Nephron progenitor cell (in vitro differentiated cells): ENCODE data around the gene ZFHX3.
"Not testable (repeated sequence)": the region's sequence is repeated elsewhere in the genome, so short reads cannot be mapped to it uniquely, and the experiment has no call there.

Experiments
- DNase-seq: peaks from one replicate; pipeline ENCODE4 v3.0.0; 2021
- H3K27ac Mint-ChIP-seq: 2 replicates; pipeline ENCODE4 v1.8.0; 2021; ENCODE audit warnings: mild to moderate bottlenecking, moderate library complexity, mixed read lengths
- H3K27me3 Mint-ChIP-seq: 2 replicates; pipeline ENCODE4 v1.8.0; 2021; ENCODE audit warnings: mild to moderate bottlenecking, low read depth, mixed read lengths; ENCODE audit not compliant: poor library complexity
- H3K36me3 Mint-ChIP-seq: 2 replicates; pipeline ENCODE4 v1.8.0; 2021; ENCODE audit warnings: low read depth, mixed read lengths
- H3K4me1 Mint-ChIP-seq: 2 replicates; pipeline ENCODE4 v1.8.0; 2021; ENCODE audit warnings: mixed read lengths
- H3K4me3 Mint-ChIP-seq: 2 replicates; pipeline ENCODE4 v1.8.0; 2021; ENCODE audit warnings: mild to moderate bottlenecking, moderate library complexity, mixed read lengths
- H3K9me3 Mint-ChIP-seq: 2 replicates; pipeline ENCODE4 v1.8.0; 2021; ENCODE audit warnings: mild to moderate bottlenecking, moderate library complexity, mixed read lengths
- TF ChIP-seq, protein P1 (sequence below): fragments of 200-600 bp; sonication (generic); IDR thresholded peaks from 2 replicates; pipeline ENCODE4 v1.5.0; 2021; ENCODE audit warnings: antibody characterized with exemption

The ZFHX3 gene

DNA sequence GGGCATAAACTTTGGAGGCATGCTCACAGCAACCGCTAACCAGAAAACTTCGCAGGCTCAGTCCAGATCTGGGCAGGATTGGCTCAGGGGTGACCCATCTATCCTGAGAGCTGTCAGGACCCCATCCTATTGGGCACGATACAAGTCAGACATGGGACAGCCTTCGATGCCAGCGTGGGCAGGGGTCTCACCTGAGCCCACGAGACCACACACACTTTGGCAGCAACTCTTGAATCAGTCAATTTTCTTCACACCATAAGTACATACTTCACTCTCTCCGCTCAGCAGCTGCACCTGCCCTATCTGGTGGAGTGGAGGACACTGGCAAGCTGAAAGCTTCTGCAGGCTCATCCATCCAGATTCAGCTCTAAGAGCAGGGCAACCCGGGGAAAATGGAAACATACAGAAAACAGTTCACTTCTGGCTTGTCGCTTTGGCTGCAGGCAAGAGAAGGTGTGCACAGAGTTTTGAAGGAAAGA is 48.3 kb downstream of the ZFHX3 start:
- peaks cover 37% of the 10 kb centered on the region for H3K36me3 Mint-ChIP-seq
- H3K27me3 Mint-ChIP-seq, result peaks cover 8% of the 10 kb centered on the region
- TF ChIP-seq, protein P1, sequence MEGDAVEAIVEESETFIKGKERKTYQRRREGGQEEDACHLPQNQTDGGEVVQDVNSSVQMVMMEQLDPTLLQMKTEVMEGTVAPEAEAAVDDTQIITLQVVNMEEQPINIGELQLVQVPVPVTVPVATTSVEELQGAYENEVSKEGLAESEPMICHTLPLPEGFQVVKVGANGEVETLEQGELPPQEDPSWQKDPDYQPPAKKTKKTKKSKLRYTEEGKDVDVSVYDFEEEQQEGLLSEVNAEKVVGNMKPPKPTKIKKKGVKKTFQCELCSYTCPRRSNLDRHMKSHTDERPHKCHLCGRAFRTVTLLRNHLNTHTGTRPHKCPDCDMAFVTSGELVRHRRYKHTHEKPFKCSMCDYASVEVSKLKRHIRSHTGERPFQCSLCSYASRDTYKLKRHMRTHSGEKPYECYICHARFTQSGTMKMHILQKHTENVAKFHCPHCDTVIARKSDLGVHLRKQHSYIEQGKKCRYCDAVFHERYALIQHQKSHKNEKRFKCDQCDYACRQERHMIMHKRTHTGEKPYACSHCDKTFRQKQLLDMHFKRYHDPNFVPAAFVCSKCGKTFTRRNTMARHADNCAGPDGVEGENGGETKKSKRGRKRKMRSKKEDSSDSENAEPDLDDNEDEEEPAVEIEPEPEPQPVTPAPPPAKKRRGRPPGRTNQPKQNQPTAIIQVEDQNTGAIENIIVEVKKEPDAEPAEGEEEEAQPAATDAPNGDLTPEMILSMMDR, result no peak
- DNase-seq, result no peak
- no peak overlapping the region for H3K4me3 Mint-ChIP-seq
- H3K9me3 Mint-ChIP-seq, result peaks cover 25% of the 10 kb centered on the region
- H3K27ac Mint-ChIP-seq, result peak overlapping the region; percentile 79
- peaks cover 47% of the 10 kb centered on the region for H3K4me1 Mint-ChIP-seq

DNA sequence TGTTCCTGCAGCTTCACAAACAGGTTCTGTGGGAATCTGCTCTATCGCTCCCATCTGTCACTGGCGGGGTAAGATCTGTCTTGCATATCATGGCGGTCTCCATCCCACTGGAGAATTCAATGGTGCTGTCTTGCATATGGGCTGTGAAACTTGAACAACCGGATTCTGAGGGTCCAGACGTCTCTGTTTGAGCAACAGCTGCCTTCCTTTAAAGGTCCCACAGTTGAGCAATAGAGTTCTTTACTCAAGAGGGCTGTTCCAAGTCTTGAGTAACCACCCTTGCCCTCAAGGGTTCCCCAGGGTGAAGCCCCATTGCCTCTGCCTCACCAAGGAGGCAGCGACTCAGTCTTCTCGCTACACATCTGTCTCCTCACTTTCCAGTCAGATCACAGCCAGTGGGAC is 50.8 kb downstream of the ZFHX3 start:
- no peak for DNase-seq
- TF ChIP-seq, protein P1, result no peak
- Mint-ChIP-seq H3K4me1 (peaks cover 71% of the 10 kb centered on the region), H3K36me3 (peaks cover 31% of the 10 kb centered on the region), H3K9me3 (peaks cover 16% of the 10 kb centered on the region), H3K27ac (peak overlapping the region; percentile 18), H3K4me3 (no peak overlapping the region), H3K27me3 (peaks cover 8% of the 10 kb centered on the region)

DNA sequence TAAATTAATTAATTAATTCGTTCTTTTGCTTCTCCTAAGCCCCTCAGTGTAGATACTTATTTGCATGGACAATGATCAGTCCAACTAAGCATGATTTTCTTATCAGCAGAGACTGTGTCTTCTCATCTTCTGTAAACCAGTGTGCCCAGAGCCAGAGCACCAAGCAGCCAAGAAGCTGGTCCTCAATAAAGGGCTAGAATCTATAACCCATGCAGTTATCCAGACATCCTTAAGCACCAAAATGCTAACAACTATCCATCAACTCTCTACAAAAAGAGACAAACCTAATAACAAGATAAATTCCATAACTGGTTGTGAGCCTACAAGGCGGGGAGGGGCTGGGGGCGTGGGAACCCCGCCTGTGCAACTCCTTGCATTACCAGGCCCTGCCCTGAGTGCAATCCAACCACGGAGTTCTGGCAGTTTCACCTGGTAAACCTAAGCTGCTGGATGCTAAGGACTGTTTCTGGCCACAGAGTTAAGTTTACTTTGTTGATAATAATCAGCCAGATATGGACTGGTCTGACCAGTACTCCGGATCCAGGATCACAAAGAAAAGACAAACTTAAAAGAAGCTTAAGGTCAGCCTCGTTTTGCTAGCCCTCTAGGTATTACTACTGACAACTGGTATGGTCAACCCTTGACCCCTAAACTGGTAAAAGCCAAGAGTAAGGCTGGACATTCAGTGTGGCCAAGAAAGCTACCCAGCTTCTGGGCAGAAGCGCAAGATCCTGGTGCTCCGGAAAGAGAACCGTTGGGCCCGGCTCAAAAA is 51.5 kb downstream of the ZFHX3 start:
- Mint-ChIP-seq H3K36me3 (peaks cover 25% of the 10 kb centered on the region), H3K27me3 (peaks cover 8% of the 10 kb centered on the region), H3K4me1 (peaks cover 78% of the 10 kb centered on the region), H3K27ac (no peak overlapping the region), H3K9me3 (peaks cover 12% of the 10 kb centered on the region), H3K4me3 (no peak overlapping the region)
- DNase-seq, result no peak
- TF ChIP-seq, protein P1, result no peak

DNA sequence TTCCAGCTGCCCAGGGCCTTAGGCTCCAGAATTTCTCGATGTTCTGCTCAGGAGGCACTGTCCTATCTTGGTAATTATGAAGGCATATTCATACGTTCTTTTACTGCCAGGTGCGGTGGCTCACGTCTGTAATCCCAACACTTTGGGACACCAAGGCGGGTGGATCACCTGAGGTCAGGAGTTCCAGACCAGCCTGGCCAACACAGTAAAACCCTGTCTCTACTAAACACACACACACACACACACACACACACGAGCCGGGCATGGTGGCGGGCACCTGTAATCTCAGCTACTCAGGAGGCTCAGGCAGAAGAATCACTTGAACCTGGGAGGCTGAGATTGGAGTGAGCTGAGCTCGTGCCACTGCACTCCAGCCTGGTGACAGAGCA is 52.1 kb downstream of the ZFHX3 start:
- H3K9me3 Mint-ChIP-seq, DNase-seq, H3K27ac Mint-ChIP-seq, H3K4me3 Mint-ChIP-seq, H3K27me3 Mint-ChIP-seq: not testable (repeated sequence)
- peaks cover 19% of the 10 kb centered on the region for H3K36me3 Mint-ChIP-seq
- H3K4me1 Mint-ChIP-seq, result peaks cover 82% of the 10 kb centered on the region

DNA sequence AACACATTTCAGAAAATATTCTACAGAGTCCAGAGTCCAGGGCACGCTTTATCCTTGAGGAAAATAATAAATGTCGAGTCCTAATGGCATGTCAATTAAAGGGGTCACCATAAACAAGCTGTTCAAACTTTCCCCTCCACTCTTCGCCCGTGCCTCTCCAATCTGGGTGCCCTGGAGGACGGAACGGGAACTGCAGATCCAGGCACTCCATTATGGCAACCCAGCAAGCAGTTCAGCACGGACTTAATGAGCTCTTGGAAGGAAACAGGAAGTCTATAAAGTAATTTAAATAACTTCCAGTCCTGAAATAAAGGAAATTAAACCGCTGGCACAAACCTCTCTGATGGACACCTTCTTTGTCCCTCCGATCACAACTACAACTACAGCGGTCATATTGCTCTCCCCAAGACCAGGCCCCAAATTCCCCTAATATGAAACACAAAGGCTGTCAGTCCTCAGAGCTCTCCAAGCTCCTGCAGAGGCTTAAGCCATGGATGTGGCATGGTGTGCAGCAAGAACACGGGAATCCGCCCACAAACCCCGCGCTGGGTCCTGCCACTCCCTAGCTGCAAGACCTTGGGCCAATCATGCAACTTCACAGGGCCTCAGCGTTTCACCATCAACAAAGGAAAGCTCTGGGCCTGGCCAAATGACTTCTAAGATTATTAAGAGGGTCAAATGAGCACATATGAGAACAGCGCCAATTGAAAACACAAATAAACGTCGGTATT is 52.6 kb downstream of the ZFHX3 start:
- H3K27ac Mint-ChIP-seq, result peak overlapping the region; percentile 73
- H3K9me3 Mint-ChIP-seq, result peaks cover under 1% of the 10 kb centered on the region

DNA sequence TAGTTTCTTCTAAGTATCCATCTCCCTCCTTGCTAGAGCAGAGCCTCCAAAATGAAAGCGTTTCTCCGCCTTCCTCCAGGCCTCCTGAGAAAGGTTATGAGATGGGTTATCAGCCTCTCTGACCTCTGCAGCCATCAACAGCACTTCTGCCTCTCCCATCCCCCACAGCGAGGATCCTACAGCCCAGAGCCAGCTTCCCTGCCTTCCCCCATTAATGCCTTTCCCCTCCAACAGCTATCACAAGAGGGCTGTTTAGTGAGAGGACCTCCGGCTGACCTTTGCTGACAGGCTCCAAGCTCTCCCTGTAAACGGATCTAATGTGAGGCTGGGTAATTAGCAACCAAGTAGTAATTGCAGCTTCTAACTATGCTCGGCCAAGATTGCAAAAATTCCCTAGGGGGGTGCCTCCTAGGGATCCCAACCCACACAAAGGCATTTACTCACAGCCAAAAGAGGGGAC is 55.8 kb downstream of the ZFHX3 start:
- peak; percentile 54 for DNase-seq
- Mint-ChIP-seq H3K4me1 (peaks cover 93% of the 10 kb centered on the region), H3K4me3 (peak overlapping the region; percentile 62), H3K27me3 (peaks cover 3% of the 10 kb centered on the region), H3K36me3 (peaks cover 2% of the 10 kb centered on the region), H3K27ac (peak overlapping the region; percentile 97), H3K9me3 (no peaks in the 10 kb centered on the region)
- TF ChIP-seq, protein P1, result no peak

More for the DNA sequence above, 52.6 kb downstream of the ZFHX3 start:
- H3K4me1 Mint-ChIP-seq, result peaks cover 82% of the 10 kb centered on the region
- peaks cover 13% of the 10 kb centered on the region for H3K36me3 Mint-ChIP-seq
- TF ChIP-seq, protein P1, result peak; percentile 59
- peaks cover 5% of the 10 kb centered on the region for H3K27me3 Mint-ChIP-seq
- DNase-seq, result peak; percentile 57
- no peak overlapping the region for H3K4me3 Mint-ChIP-seq
